PC-9 (cell line): ENCODE data around the gene FASN.

Experiments used
- EZH2 ChIP-seq: fragments of 200-600 bp; sonication (generic); IDR thresholded peaks from 2 replicates; pipeline ENCODE4 v1.8.0; 2017; ENCODE audit warnings: antibody characterized with exemption, low read depth
- TF ChIP-seq, protein P1 (sequence below): fragments of 200-600 bp; sonication (generic); conservative IDR thresholded peaks from 2 replicates; pipeline ENCODE4 v1.6.1; 2017; ENCODE audit warnings: mixed run types, antibody characterized with exemption, mild to moderate bottlenecking, moderate library complexity

DNA sequence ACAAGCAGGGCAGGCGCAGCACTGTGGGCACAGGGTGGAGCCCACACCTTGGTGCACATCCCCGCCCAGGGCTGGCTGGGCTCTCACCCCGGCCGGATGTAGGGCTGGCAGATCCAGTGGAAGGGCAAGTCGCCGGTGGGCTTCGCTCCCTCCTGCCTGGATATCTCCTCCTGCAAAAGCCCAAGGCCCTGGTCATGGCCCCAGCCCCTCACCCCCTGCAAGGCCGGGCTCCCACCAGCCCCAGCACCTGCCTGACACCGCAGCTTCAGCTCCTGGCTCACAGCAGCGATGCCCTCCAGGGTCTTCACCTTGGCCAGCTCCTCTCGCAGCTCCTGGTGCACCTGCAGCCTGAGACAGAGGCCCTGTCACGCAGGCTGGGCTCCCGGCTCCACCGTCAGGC is 37.4 kb downstream of the FASN start:
- TF ChIP-seq, protein P1, sequence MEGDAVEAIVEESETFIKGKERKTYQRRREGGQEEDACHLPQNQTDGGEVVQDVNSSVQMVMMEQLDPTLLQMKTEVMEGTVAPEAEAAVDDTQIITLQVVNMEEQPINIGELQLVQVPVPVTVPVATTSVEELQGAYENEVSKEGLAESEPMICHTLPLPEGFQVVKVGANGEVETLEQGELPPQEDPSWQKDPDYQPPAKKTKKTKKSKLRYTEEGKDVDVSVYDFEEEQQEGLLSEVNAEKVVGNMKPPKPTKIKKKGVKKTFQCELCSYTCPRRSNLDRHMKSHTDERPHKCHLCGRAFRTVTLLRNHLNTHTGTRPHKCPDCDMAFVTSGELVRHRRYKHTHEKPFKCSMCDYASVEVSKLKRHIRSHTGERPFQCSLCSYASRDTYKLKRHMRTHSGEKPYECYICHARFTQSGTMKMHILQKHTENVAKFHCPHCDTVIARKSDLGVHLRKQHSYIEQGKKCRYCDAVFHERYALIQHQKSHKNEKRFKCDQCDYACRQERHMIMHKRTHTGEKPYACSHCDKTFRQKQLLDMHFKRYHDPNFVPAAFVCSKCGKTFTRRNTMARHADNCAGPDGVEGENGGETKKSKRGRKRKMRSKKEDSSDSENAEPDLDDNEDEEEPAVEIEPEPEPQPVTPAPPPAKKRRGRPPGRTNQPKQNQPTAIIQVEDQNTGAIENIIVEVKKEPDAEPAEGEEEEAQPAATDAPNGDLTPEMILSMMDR, result no peak
- no peak for TF ChIP-seq EZH2
